SK-N-SH (cell line): ENCODE data around the gene TPPP. TPM values are rescaled to one million over a fixed set of nuclear protein-coding genes. Genes with fewer than 3 reads are reported as not detected.

Source experiments
- CTCF ChIA-PET: fragments of 300-600, 350-600 bp; formaldehyde crosslinking; extraction: SDS; loops from one replicate; lab custom pipeline; 2021; lab: Yijun Ruan, JAX
- POLR2A ChIA-PET: fragments of 350-600 bp; sonication (Branson Sonifier 250); formaldehyde crosslinking; extraction: SDS; loops from one replicate; lab custom pipeline; 2020; ENCODE audit warnings: antibody characterized with exemption, inconsistent platforms; lab: Yijun Ruan, JAX
- DNase-seq: peaks from one replicate; pipeline ENCODE4 v3.0.0; 2012
- H2AFZ ChIP-seq: fragments of 200-600 bp; sonication (generic); 2 replicates; pipeline ENCODE4 v1.8.1; 2016; ENCODE audit warnings: antibody characterized with exemption, mild to moderate bottlenecking, low read depth
- H3F3A ChIP-seq: fragments of 200-600 bp; sonication (generic); replicated peaks from 2 replicates; pipeline ENCODE3; 2016; ENCODE audit warnings: antibody characterized with exemption, mild to moderate bottlenecking; ENCODE audit not compliant: insufficient read depth
- H3K27ac ChIP-seq, 2 experiments: fragments of 200-500 bp in 1 of 2; fragments of 200-600 bp in 1 of 2; sonication (Bioruptor generic) in 1 of 2; sonication (generic), shearing (Covaris generic) in 1 of 2; 2 replicates each; pipeline versions ENCODE4 v1.5.1 to v1.6.1; 2014 to 2016; ENCODE audit warnings: low read depth in 2 of 2, inconsistent platforms in 1 of 2, low read length in 1 of 2, mild to moderate bottlenecking in 1 of 2, mixed read lengths in 1 of 2
- H3K27me3 ChIP-seq: fragments of 200-600 bp; sonication (generic), shearing (Covaris generic); 2 replicates; pipeline ENCODE4 v1.6.1; 2016; ENCODE audit warnings: mixed run types; ENCODE audit not compliant: insufficient read depth
- H3K36me3 ChIP-seq, 2 experiments: fragments of 200-500 bp in 1 of 2; fragments of 200-600 bp in 1 of 2; sonication (Bioruptor generic) in 1 of 2; sonication (generic) in 1 of 2; replicated peaks in 1 of 2; 2 replicates each; pipeline versions ENCODE3 to v1.5.1; 2014 to 2016; ENCODE audit warnings: low read length in 1 of 2, mild to moderate bottlenecking in 1 of 2; ENCODE audit not compliant: insufficient read depth in 2 of 2, control insufficient read depth in 1 of 2
- H3K4me1 ChIP-seq, 2 experiments: fragments of 200-500 bp in 1 of 2; fragments of 200-600 bp in 1 of 2; sonication (Bioruptor generic) in 1 of 2; sonication (generic), shearing (Covaris generic) in 1 of 2; 2 replicates each; pipeline versions ENCODE4 v1.5.1 to v1.6.1; 2014 to 2016; ENCODE audit warnings: low read depth in 1 of 2, low read length in 1 of 2, mixed run types in 1 of 2; ENCODE audit not compliant: insufficient read depth in 2 of 2, control insufficient read depth in 1 of 2
- H3K4me2 ChIP-seq: fragments of 200-600 bp; sonication (generic), shearing (Covaris generic); 2 replicates; pipeline ENCODE4 v1.6.1; 2017; ENCODE audit warnings: mixed run types
- H3K4me3 ChIP-seq, 2 experiments: fragments of 200-500 bp in 1 of 2; fragments of 200-600 bp in 1 of 2; sonication (Bioruptor generic) in 1 of 2; sonication (generic), shearing (Covaris generic) in 1 of 2; 2 replicates each; pipeline versions ENCODE4 v1.5.1 to v1.8.1; 2014 to 2016; ENCODE audit warnings: low read depth in 2 of 2, inconsistent platforms in 1 of 2, low read length in 1 of 2, mild to moderate bottlenecking in 1 of 2, mixed read lengths in 1 of 2, moderate library complexity in 1 of 2
- H3K79me2 ChIP-seq: fragments of 200-600 bp; sonication (generic); 2 replicates; pipeline ENCODE4 v1.8.1; 2017; ENCODE audit warnings: mild to moderate bottlenecking; ENCODE audit not compliant: insufficient read depth
- H3K9ac ChIP-seq: fragments of 200-600 bp; sonication (generic); 2 replicates; pipeline ENCODE4 v1.6.1; 2017; ENCODE audit warnings: mixed run types
- H3K9me2 ChIP-seq: fragments of 200-600 bp; sonication (generic); 2 replicates; pipeline ENCODE4 v1.6.1; 2017; ENCODE audit warnings: mixed run types
- H3K9me3 ChIP-seq: fragments of 200-600 bp; sonication (generic); 2 replicates; pipeline ENCODE4 v1.6.1; 2017; ENCODE audit warnings: mixed run types, mild to moderate bottlenecking, moderate library complexity
- H4K20me1 ChIP-seq: fragments of 200-600 bp; sonication (generic); 2 replicates; pipeline ENCODE4 v1.6.1; 2017; ENCODE audit warnings: mild to moderate bottlenecking, mixed run types; ENCODE audit not compliant: insufficient read depth
- EZH2phosphoT487 ChIP-seq: fragments of 200-600 bp; sonication (generic); IDR thresholded peaks from 2 replicates; pipeline ENCODE4 v1.6.1; 2017; ENCODE audit warnings: low read depth, mixed run types, mild to moderate bottlenecking, antibody characterized with exemption, moderate library complexity, borderline replicate concordance
- FOSL2 ChIP-seq: IDR thresholded peaks from 2 replicates; pipeline ENCODE4 v1.4.0; 2012; ENCODE audit warnings: low read depth, mild to moderate bottlenecking, moderate library complexity, borderline replicate concordance
- NRF1 ChIP-seq: IDR thresholded peaks from 2 replicates; pipeline ENCODE4 v1.6.1; 2012; ENCODE audit warnings: low read depth, mild to moderate bottlenecking, low read length
- RCOR1 ChIP-seq: fragments of 150-350 bp; IDR thresholded peaks from 2 replicates; pipeline ENCODE4 v1.6.1; 2017; ENCODE audit warnings: antibody characterized with exemption, low read length
- REST ChIP-seq: IDR thresholded peaks from 2 replicates; pipeline ENCODE4 v1.6.1; 2012; ENCODE audit warnings: mild to moderate bottlenecking, low read depth, low read length, moderate library complexity
- RXRA ChIP-seq: IDR thresholded peaks from 2 replicates; pipeline ENCODE4 v1.4.0; 2012; ENCODE audit warnings: low read depth, mild to moderate bottlenecking, borderline replicate concordance
- SIN3A ChIP-seq: IDR thresholded peaks from 2 replicates; pipeline ENCODE4 v1.6.1; 2012; ENCODE audit warnings: low read depth, mild to moderate bottlenecking, low read length, moderate library complexity, borderline replicate concordance
- TAF1 ChIP-seq: IDR thresholded peaks from 2 replicates; pipeline ENCODE4 v1.6.1; 2012; ENCODE audit warnings: low read depth, mild to moderate bottlenecking, low read length, moderate library complexity, borderline replicate concordance
- USF2 ChIP-seq: fragments of 150-350 bp; IDR thresholded peaks from 2 replicates; pipeline ENCODE4 v1.6.1; 2017; ENCODE audit warnings: antibody characterized with exemption, low read length, low read depth, borderline replicate concordance
- ZBTB33 ChIP-seq: IDR thresholded peaks from 2 replicates; pipeline ENCODE4 v1.4.0; 2012; ENCODE audit warnings: low read depth, borderline replicate concordance
- WGBS: methylation state at CpG from one replicate; pipeline ENCODE4 v1.1.6; 2017; ENCODE audit warnings: low lambda C conversion rate; 5-methylcytosine and 5-hydroxymethylcytosine counted together
- polyA plus RNA-seq, 3 experiments: library from polyadenylated mRNA; depleted of rRNA; stranded (reverse); fragments of >200 nt; gene quantifications; 2 replicates each; pipeline ENCODE4 v1.2.3, GENCODE V29; 2012

The TPPP gene
- polyA plus RNA-seq, 1 of the 3 experiments (the other 2 are of a cell fraction), result 0.05 TPM

- DNase-seq, result no peak
- TF ChIP-seq SIN3A (no peak), USF2 (no peak), RXRA (no peak), RCOR1 (no peak), EZH2phosphoT487 (no peak), TAF1 (no peak), REST (no peak), NRF1 (no peak), ZBTB33 (no peak), FOSL2 (no peak)
- H3K79me2 ChIP-seq, result no peaks in the 10 kb centered on the region
These were observed 68.8 kb downstream of the TPPP start for GRCh38 chr5:624118-624950.

More at GRCh38 chr5:624118-624950, 68.8 kb downstream of the TPPP start:
- WGBS, result 93% methylated on average over 25 of the region's 38 CpGs
- Histone ChIP-seq H4K20me1 (no peaks in the 10 kb centered on the region), H3K27me3 (no peaks in the 10 kb centered on the region), H3K36me3 (peaks cover 0 to 20% of the 10 kb centered on the region in 2 experiments), H3K9ac (no peak overlapping the region), H3K4me1 (no peaks in the 10 kb centered on the region), H3K9me3 (no peaks in the 10 kb centered on the region), H3K4me2 (no peak overlapping the region), H2AFZ (no peak overlapping the region), H3F3A (no peaks in the 10 kb centered on the region), H3K4me3 (no peak overlapping the region), H3K27ac (no peak overlapping the region), H3K9me2 (no peaks in the 10 kb centered on the region)
- POLR2A ChIA-PET, result no interaction called here
- CTCF ChIA-PET, result no interaction called here
